Breast epithelium (tissue), 4 donors: ENCODE results near the gene ALOXE3. TPM values are rescaled to one million over a fixed set of nuclear protein-coding genes. Genes with fewer than 3 reads are reported as not detected.
A peak's percentile ranks its signal among the peaks of the same experiment; 100 is the strongest.

Source experiments
- DNase-seq, 2 donors: peaks; one replicate each; pipeline ENCODE4 v3.0.0-alpha.2; 2019; ENCODE audit warnings: low spot score in 2 of 2
- H3K27ac ChIP-seq, 2 donors: fragments of 200-600 bp; sonication (generic) in 1 of 2; one replicate each; pipeline ENCODE4 v1.5.1; 2016 to 2019; ENCODE audit warnings: mild to moderate bottlenecking in 1 of 2
- H3K27me3 ChIP-seq, 2 donors: fragments of 200-600 bp; sonication (generic) in 1 of 2; one replicate each; pipeline versions ENCODE4 v1.5.1 to v1.6.0; 2017 to 2019; ENCODE audit warnings: control low read depth in 1 of 2, mild to moderate bottlenecking in 1 of 2
- H3K36me3 ChIP-seq: fragments of 200-600 bp; one replicate; pipeline ENCODE4 v1.5.1; 2019
- H3K4me1 ChIP-seq, 2 donors: fragments of 200-600 bp; sonication (generic); one replicate each; pipeline ENCODE4 v1.5.1; 2016 to 2019; ENCODE audit warnings: control low read depth in 1 of 2
- H3K4me3 ChIP-seq, 3 donors: fragments of 200-600 bp; sonication (generic); 1 replicate in 2 of 3; 2 replicates in 1 of 3; pipeline ENCODE4 v1.5.1; 2016 to 2019; ENCODE audit warnings: mild to moderate bottlenecking in 3 of 3, moderate library complexity in 2 of 3
- H3K9me3 ChIP-seq, 2 donors: fragments of 200-600 bp; sonication (generic) in 1 of 2; one replicate each; pipeline ENCODE4 v1.5.1; 2016 to 2019; ENCODE audit warnings: control low read depth in 1 of 2
- CTCF ChIP-seq, 3 donors: fragments of 450-650 bp; IDR thresholded peaks; one replicate each; pipeline ENCODE4 v1.5.1; 2016 to 2017; ENCODE audit warnings: antibody characterized with exemption in 3 of 3, mild to moderate bottlenecking in 3 of 3, moderate library complexity in 3 of 3
- POLR2A ChIP-seq: fragments of 450-650 bp; IDR thresholded peaks from one replicate; pipeline ENCODE4 v1.6.1; 2016; ENCODE audit warnings: antibody characterized with exemption, mild to moderate bottlenecking, moderate library complexity
- POLR2AphosphoS5 ChIP-seq, 3 donors: sonication (generic); formaldehyde crosslinking; IDR thresholded peaks; one replicate each; pipeline ENCODE4 v1.6.1; 2017; ENCODE audit warnings: antibody characterized with exemption in 3 of 3
- intact Hi-C: fragments of 100-400 bp; cut with DNase I; formaldehyde crosslinking; loops from one replicate; pipeline ENCODE4 v1.15.1; 2023; ENCODE audit warnings: low total_unique reads
- total RNA-seq, 3 donors: library from RNA; depleted of rRNA; stranded (reverse); fragments of >200 nt; gene quantifications; one replicate each; pipeline ENCODE4 v1.1.0, GENCODE V29; 2016

The ALOXE3 gene
- total RNA-seq, 3 donors from 2014 or later: 0.73 TPM; not detected in 2

GRCh38 chr17:8121407-8121680 is 3.0 kb upstream of the ALOXE3 start:
- H3K36me3 ChIP-seq: no peaks in the 10 kb centered on the region
- peaks cover 19 to 40% of the 10 kb centered on the region in 2 donors for H3K4me1 ChIP-seq
- intact Hi-C loops: no loop called here
- no peak for TF ChIP-seq POLR2AphosphoS5 (IDR thresholded peaks at IDR 0.05)
- TF ChIP-seq CTCF (IDR thresholded peaks at IDR 0.05): no peak
- no peak for TF ChIP-seq POLR2A
- H3K27me3 ChIP-seq: no peaks in the 10 kb centered on the region
- H3K9me3 ChIP-seq: no peaks in the 10 kb centered on the region
- peak overlapping the region; percentile 45 to 83 (median 66) for H3K4me3 ChIP-seq
- no peak for DNase-seq
- H3K27ac ChIP-seq: peak overlapping the region; percentile 58 to 61

- H3K27me3 ChIP-seq: no peaks in the 10 kb centered on the region
- peaks cover 19 to 40% of the 10 kb centered on the region in 2 donors for H3K4me1 ChIP-seq
- DNase-seq: peak in 1 of 2 donors; percentile 69
Measured at GRCh38 chr17:8120520-8121406, 2.4 kb upstream of the ALOXE3 start.

GRCh38 chr17:8119581-8120519 is 1.5 kb upstream of the ALOXE3 start:
- Histone ChIP-seq H3K36me3 (no peaks in the 10 kb centered on the region), H3K9me3 (no peaks in the 10 kb centered on the region), H3K27ac (peak overlapping the region; percentile 92 to 94), H3K4me1 (peaks cover 12 to 32% of the 10 kb centered on the region in 2 donors), H3K4me3 (peak overlapping the region; percentile 45 to 83 (median 66)), H3K27me3 (peaks cover 0 to under 1% of the 10 kb centered on the region in 2 donors)
- peak; percentile 76 to 77 for DNase-seq
- TF ChIP-seq POLR2AphosphoS5 (IDR thresholded peaks at IDR 0.05) (peak; percentile 56 to 75 (median 70)), CTCF (IDR thresholded peaks at IDR 0.05) (peak in 1 of 3 donors; percentile 46), POLR2A (no peak)
- intact Hi-C loops: no loop called here

More at GRCh38 chr17:8120520-8121406, 2.4 kb upstream of the ALOXE3 start:
- H3K36me3 ChIP-seq: no peaks in the 10 kb centered on the region
- H3K4me3 ChIP-seq: peak overlapping the region; percentile 45 to 83 (median 66)
- intact Hi-C loops: no loop called here
- TF ChIP-seq CTCF (IDR thresholded peaks at IDR 0.05) (peak; percentile 9 to 48 (median 26)), POLR2A (no peak), POLR2AphosphoS5 (IDR thresholded peaks at IDR 0.05) (peak in 1 of 3 donors; percentile 44)
- H3K27ac ChIP-seq: peak overlapping the region; percentile 58 to 80
- H3K9me3 ChIP-seq: no peaks in the 10 kb centered on the region

- peaks cover 0 to 6% of the 10 kb centered on the region in 2 donors for H3K27me3 ChIP-seq
- intact Hi-C loops: no loop called here
- peak; percentile 90 to 91 for DNase-seq
- H3K9me3 ChIP-seq: no peaks in the 10 kb centered on the region
- H3K4me3 ChIP-seq: peak overlapping the region; percentile 43 to 71 (median 66)
- H3K27ac ChIP-seq: peak overlapping the region; percentile 92 to 94
- H3K4me1 ChIP-seq: peaks cover 10 to 24% of the 10 kb centered on the region in 2 donors
- no peaks in the 10 kb centered on the region for H3K36me3 ChIP-seq
- TF ChIP-seq POLR2A: no peak
- peak; percentile 70 to 91 (median 88) for TF ChIP-seq CTCF (IDR thresholded peaks at IDR 0.05)
- TF ChIP-seq POLR2AphosphoS5 (IDR thresholded peaks at IDR 0.05): peak in 1 of 3 donors; percentile 34
Measured at GRCh38 chr17:8118769-8119580, 661 bp upstream of the ALOXE3 start.
